Natural killer cell treated with Interleukin-12 subunit alpha and Interleukin-12 subunit beta and Interleukin-15 and Interleukin-18, amount 100 ng/mL, for 72 hours (primary cell): Measurements from ENCODE around the gene APH1B. TPM values are rescaled to one million over a fixed set of nuclear protein-coding genes. Genes with fewer than 3 reads are reported as not detected.
"Not testable (repeated sequence)": the region's sequence is repeated elsewhere in the genome, so short reads cannot be mapped to it uniquely, and the experiment has no call there.

Experiments
- ATAC-seq, 2 donors: fragments of 150-1000 bp; cut with Tn5 transposase in 1 of 2; sonication (Bioruptor Pico), chemical (Tn5 transposase) in 1 of 2; 2 replicates each; pipeline ENCODE4 v1.10.0; 2021
- DNase-seq: peaks from one replicate; pipeline ENCODE4 v3.0.0; 2022; ENCODE audit warnings: low spot score
- H3K27ac Mint-ChIP-seq, 2 donors: 1 replicate in 1 of 2; 2 replicates in 1 of 2; pipeline ENCODE4 v1.8.0; 2022; ENCODE audit warnings: mixed read lengths in 2 of 2, mild to moderate bottlenecking in 1 of 2, moderate library complexity in 1 of 2
- H3K27me3 Mint-ChIP-seq, 2 donors: 1 replicate in 1 of 2; 2 replicates in 1 of 2; pipeline ENCODE4 v1.8.0; 2022; ENCODE audit warnings: mixed read lengths in 2 of 2
- H3K36me3 Mint-ChIP-seq: one replicate; pipeline ENCODE4 v1.8.0; 2022; ENCODE audit warnings: mixed read lengths
- H3K4me1 Mint-ChIP-seq, 2 donors: 1 replicate in 1 of 2; 2 replicates in 1 of 2; pipeline ENCODE4 v1.8.0; 2022; ENCODE audit warnings: low read depth in 2 of 2, mixed read lengths in 2 of 2, mild to moderate bottlenecking in 1 of 2
- H3K4me3 Mint-ChIP-seq: one replicate; pipeline ENCODE4 v1.8.0; 2022; ENCODE audit warnings: mixed read lengths
- H3K9me3 Mint-ChIP-seq: 2 replicates; pipeline ENCODE4 v1.8.0; 2022; ENCODE audit warnings: mixed read lengths
- total RNA-seq, 2 donors: library from RNA; stranded (reverse); gene quantifications; one replicate each; pipeline ENCODE4 v1.2.3, GENCODE V29; 2022

The APH1B gene
- 10 to 100 TPM in 1 of 2 donors, 1 to 10 TPM in 1; 8.7 to 14.7 TPM for total RNA-seq

DNA sequence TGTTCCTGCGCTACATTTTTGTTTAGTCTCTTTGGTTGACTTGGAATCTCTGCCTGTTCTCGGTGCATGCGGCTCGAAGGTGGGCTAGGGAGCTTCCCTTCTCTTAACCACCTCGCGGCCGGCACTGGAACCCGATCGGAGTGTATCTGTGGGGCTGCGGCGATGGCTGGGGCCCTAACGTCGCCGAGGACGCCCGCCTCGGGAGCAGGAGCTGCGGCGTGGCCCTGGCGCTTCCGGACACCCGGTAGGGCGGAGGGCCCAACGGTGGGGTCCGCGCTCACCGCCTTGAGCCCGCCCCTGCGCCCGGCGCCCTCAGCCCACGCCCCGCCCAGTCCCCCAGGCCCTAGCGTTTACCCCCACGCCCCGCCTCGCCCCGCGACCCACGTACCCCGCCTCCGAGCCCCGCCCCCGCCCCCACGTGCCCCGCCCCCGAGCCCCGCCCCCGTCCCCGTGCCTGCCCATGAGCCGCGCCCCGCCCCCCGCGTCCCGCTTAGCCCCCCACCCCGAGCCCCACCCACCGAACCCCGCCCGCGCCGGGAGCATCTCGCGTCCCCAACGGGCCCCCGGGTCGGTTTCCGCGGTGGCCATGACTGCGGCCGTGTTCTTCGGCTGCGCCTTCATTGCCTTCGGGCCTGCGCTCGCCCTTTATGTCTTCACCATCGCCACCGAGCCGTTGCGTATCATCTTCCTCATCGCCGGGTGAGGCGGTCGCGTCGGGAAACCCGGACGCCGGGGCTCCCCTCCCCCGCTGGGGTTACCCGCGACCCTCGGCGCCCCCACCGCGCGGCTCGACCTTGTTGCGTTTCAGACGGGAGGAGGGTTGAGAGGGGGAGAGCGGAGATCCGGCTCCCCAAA, at the start of gene APH1B:
TSS of gene APH1B (plus strand) at position 568 of the 855 bp plus-strand sequence. CDS start at position 587, 19 bp downstream.
- H3K36me3 Mint-ChIP-seq = no peaks in the 10 kb centered on the region
- DNase-seq = peak; percentile 89
- H3K9me3 Mint-ChIP-seq = no peaks in the 10 kb centered on the region
- peak; percentile 97 to 98 for ATAC-seq
- H3K4me3 Mint-ChIP-seq = peak within 1 kb of the TSS; percentile 88
- H3K4me1 Mint-ChIP-seq = peaks cover 29 to 31% of the 10 kb centered on the region in 2 donors
- peak within 1 kb of the TSS; percentile 68 to 77 for H3K27ac Mint-ChIP-seq
- H3K27me3 Mint-ChIP-seq = no peaks in the 10 kb centered on the region

DNA sequence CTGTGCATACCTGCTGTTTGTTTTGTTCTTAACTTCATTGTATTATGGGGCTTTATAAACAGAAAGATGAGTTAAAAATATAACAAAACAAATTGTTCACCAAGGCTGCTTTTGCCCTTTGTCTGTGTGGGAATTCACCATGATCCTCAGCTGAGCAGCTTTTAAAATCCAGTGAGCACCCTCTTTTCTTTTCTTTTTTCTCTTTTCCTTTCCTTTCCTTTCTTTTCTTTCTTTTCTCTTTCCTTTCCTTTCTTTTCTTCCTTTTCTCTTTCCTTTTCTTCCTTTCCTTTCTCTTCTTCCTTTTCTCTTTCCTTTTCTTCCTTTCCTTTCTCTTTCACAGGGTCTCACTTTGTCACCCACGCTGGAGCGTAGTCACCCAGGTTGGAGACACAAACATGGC, 49.7 kb upstream of the APH1B start:
- Mint-ChIP-seq H3K27me3 (no peaks in the 10 kb centered on the region), H3K4me3 (peak overlapping the region; percentile 73), H3K4me1 (peaks cover 40 to 66% of the 10 kb centered on the region in 2 donors), H3K9me3 (no peaks in the 10 kb centered on the region), H3K36me3 (peaks cover 16% of the 10 kb centered on the region), H3K27ac (peak overlapping the region; percentile 79 to 81)
- DNase-seq (no peak), ATAC-seq (no peak)

DNA sequence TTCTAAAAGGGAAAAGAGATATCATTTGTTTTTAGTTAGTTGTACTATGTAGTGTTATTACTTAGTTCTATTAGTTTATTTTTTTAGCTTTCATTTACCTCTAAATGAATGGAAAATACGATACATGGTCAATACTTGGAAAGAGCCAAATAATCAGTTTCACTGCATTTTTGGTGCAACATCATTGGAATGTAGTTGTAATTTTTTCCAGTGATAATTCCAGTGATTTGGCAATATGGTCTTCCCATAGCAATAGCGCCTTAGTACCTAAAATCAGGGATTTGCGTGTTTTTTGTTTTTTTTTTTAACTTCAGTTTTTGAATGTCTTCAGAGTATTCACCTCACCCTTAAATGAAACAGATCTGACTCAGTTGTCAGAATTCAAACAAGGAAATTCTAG, 46.2 kb upstream of the APH1B start:
- DNase-seq = no peak
- Mint-ChIP-seq H3K27ac (peak overlapping the region; percentile 85 to 92), H3K9me3 (no peaks in the 10 kb centered on the region), H3K27me3 (no peaks in the 10 kb centered on the region), H3K4me3 (peak overlapping the region; percentile 75), H3K36me3 (peaks cover 15% of the 10 kb centered on the region), H3K4me1 (peaks cover 52 to 81% of the 10 kb centered on the region in 2 donors)
- no peak for ATAC-seq

DNA sequence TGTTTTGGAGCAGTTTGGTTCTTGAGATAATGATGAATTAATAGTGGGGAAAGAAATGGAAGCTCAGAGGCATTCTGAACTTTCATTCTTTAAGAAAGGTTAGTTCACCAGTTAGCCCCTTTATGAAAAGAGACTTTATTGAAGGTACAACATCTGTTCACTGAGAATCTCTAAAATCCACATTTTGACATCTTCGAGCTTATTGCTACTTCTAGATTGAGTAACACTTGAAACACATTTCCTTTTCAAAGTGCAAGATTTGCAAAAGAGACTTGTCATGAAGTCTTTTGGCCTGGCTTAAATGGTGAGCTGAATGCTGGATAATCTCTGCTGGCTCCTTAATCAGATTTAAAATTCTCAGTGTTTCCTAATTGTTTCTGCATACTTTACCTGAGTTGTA, 45.7 kb upstream of the APH1B start:
- no peaks in the 10 kb centered on the region for H3K9me3 Mint-ChIP-seq
- DNase-seq (no peak), ATAC-seq (peak in 1 of 2 donors; percentile 45)
- no peaks in the 10 kb centered on the region for H3K27me3 Mint-ChIP-seq
- H3K27ac Mint-ChIP-seq = peak overlapping the region; percentile 85 to 92
- peaks cover 49 to 80% of the 10 kb centered on the region in 2 donors for H3K4me1 Mint-ChIP-seq
- H3K4me3 Mint-ChIP-seq = peak overlapping the region; percentile 75
- peaks cover 10% of the 10 kb centered on the region for H3K36me3 Mint-ChIP-seq

DNA sequence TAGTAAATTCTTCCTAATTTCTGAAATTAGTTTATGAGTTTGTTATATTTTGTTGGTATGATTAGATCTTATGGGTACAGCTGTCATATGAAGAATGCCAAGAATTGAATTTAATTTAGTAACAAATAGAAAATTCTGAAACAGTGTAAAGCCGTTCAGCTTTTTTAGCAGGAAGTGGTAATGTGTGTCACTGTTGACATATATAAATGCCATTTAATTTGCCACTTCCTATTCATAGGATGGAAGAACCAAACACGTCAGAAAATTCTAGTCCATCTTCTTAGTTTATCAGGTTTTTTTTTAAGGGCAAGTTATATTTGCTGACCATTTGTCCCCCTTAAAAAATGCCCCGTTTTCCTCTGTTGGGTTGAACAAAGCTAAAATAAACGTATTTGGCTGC, 45.0 kb upstream of the APH1B start:
- no peaks in the 10 kb centered on the region for H3K27me3 Mint-ChIP-seq
- H3K36me3 Mint-ChIP-seq = peaks cover 17% of the 10 kb centered on the region
- peak; percentile 64 to 78 for ATAC-seq
- peak overlapping the region; percentile 75 for H3K4me3 Mint-ChIP-seq
- DNase-seq = no peak
- peaks cover 51 to 81% of the 10 kb centered on the region in 2 donors for H3K4me1 Mint-ChIP-seq
- no peaks in the 10 kb centered on the region for H3K9me3 Mint-ChIP-seq
- peak overlapping the region; percentile 85 to 92 for H3K27ac Mint-ChIP-seq

DNA sequence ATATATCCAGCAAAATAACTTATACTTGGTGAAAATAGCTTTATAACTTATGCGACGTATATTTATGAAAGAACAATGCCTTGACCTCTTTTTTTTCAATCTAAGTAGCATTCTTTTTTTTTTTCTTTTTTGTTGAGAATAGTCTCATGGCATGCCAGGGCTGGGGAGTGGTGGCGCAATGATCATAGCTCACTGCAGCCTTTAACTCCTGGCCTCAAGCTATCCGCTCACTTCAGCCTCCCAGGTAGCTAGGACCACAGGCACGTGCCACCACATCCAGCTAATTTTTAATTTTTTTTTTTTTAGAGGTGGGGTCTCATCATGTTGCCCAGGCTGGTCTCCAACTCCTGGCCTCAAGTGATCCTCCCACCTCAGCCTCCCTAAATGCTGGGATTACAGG, 44.5 kb upstream of the APH1B start:
- Mint-ChIP-seq H3K9me3 (no peaks in the 10 kb centered on the region), H3K4me1 (peaks cover 52 to 81% of the 10 kb centered on the region in 2 donors), H3K36me3 (peaks cover 12% of the 10 kb centered on the region), H3K27ac (peak overlapping the region; percentile 85 to 92), H3K4me3 (peak overlapping the region; percentile 75), H3K27me3 (no peaks in the 10 kb centered on the region)
- no peak for ATAC-seq
- DNase-seq = no peak

DNA sequence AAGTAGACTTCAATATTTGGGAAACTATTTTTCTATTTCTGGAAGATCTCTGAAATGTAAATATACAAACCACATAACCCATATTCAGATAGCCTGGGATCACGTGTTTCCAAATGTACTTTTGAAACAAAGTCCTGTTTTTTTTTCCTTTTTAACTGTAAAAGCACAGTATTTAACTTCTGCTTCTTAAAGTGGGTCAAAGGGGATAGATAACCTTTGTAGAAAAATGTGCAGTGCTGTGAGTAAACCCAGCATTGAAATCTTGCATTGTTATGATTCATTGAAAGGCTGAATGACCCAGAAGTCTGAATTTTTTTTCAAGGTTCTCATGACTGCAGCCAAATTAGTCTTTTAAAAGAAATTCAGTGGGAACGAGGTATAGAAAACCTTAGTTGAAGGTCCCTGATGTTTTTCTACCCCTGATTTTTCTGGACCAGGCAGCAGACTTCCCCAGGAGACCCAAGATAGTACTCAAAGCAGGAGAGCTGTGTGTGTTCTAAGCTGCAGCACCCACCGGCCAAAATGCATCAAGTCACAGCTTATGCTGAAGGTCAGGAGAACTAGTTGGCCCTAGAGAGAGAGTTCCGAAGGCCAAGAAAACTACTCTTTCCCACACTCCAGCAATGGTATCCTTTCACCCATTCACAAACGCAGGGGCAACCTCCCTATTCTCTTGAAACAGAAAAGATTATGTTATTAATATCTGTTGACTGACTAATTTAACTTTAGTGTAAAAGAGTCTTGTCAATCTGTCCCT, 43.6 kb upstream of the APH1B start:
- peaks cover 6% of the 10 kb centered on the region for H3K36me3 Mint-ChIP-seq
- ATAC-seq (peak in 1 of 2 donors; percentile 50), DNase-seq (no peak)
- peaks cover 54 to 81% of the 10 kb centered on the region in 2 donors for H3K4me1 Mint-ChIP-seq
- peak overlapping the region; percentile 85 to 92 for H3K27ac Mint-ChIP-seq
- no peaks in the 10 kb centered on the region for H3K27me3 Mint-ChIP-seq
- peak overlapping the region; percentile 75 for H3K4me3 Mint-ChIP-seq
- no peaks in the 10 kb centered on the region for H3K9me3 Mint-ChIP-seq

DNA sequence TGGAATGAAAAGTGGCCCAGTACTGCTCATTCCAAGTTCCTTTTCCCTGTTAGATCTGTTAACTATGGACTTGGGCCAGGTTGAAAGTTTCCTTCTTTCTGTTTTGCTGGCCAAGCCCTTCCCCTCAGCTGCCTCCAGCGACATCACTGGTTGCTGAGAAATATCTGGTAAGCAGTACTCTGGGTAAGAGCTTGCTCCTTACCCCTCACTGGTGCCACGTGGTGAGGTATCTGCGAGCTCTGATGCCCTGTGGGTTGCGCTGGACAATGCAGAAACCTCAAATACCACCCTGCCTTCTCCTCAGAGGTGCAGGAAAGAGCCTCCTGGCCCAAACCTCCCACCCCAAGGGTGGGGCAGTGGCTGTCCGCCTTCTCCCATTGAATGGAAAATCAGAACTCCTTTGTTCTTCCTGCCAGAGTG, 42.9 kb upstream of the APH1B start:
- H3K27ac Mint-ChIP-seq = peak overlapping the region; percentile 85 to 92
- DNase-seq = no peak
- H3K27me3 Mint-ChIP-seq = no peaks in the 10 kb centered on the region
- peaks cover 6% of the 10 kb centered on the region for H3K36me3 Mint-ChIP-seq
- H3K9me3 Mint-ChIP-seq = no peaks in the 10 kb centered on the region
- H3K4me3 Mint-ChIP-seq = peak overlapping the region; percentile 75
- peak; percentile 58 to 62 for ATAC-seq
- peaks cover 54 to 78% of the 10 kb centered on the region in 2 donors for H3K4me1 Mint-ChIP-seq

DNA sequence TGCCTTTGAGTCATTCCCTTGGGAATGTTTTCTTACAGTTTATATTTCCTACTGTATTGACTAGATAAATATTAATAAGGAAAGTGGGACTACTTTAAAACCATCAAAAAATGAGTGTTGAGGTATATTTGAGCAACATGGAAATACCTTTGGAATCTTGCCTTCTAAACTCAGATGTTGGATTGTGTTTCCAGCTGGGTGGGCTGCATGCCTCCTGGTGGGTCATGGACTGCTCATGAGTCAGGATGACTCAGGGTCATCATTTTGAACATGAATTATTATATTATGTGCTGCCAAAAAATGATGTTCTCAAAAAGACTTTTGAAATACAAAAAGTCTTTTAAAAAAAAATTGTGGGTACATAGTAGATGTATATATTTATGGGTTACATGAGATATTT, 41.1 kb upstream of the APH1B start:
- H3K27me3 Mint-ChIP-seq = no peaks in the 10 kb centered on the region
- ATAC-seq = no peak
- H3K36me3 Mint-ChIP-seq = peaks cover 6% of the 10 kb centered on the region

DNA sequence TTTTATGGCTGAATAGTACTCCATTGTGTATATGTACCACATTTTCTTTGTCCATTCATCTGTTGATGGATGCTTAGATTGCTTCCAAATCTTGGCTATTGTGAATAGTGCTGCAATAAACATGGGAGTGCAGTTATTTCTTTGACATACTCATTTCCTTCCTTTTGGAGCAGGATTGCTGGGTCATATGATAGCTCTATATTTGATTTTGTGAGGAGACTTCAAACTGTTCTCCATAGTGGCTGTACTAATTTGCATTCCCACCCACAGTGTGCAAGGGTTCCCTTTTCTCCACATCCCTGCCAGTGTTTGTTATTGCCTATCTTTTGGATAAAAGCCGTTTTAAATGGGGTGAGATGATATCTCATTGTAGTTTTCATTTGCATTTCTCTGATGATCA, 40.3 kb upstream of the APH1B start:
- not testable (repeated sequence) for DNase-seq, H3K4me3 Mint-ChIP-seq, ATAC-seq, H3K36me3 Mint-ChIP-seq, H3K9me3 Mint-ChIP-seq, H3K27me3 Mint-ChIP-seq
- H3K27ac Mint-ChIP-seq = peak overlapping the region; percentile 7 to 63
- H3K4me1 Mint-ChIP-seq = peaks cover 53 to 72% of the 10 kb centered on the region in 2 donors

More for the DNA sequence above, 41.1 kb upstream of the APH1B start:
- Mint-ChIP-seq H3K27ac (peak overlapping the region in 1 of 2 donors; percentile 50), H3K4me3 (no peak overlapping the region), H3K9me3 (no peaks in the 10 kb centered on the region), H3K4me1 (peaks cover 54 to 80% of the 10 kb centered on the region in 2 donors)
- no peak for DNase-seq

DNA sequence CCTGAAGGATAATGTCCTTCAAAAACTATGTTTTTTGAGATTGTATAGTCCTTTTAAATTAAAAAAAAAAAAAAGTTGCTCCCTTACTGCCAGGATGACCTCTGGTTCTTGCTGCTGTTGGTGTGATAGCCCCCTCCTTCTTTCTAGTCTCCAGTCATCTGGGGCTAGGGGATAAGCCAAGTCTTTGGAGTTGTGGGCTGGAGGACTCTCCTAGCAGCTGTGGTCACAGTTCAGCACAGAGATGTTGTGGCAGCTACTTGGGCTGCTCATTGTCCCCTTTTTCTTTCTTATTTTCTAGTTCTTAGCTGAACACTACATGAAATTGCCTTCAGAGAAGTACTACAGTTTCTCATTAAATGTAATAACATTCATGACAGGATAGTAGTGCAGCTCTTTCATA, 39.2 kb upstream of the APH1B start:
- peak in 1 of 2 donors; percentile 12 for ATAC-seq

DNA sequence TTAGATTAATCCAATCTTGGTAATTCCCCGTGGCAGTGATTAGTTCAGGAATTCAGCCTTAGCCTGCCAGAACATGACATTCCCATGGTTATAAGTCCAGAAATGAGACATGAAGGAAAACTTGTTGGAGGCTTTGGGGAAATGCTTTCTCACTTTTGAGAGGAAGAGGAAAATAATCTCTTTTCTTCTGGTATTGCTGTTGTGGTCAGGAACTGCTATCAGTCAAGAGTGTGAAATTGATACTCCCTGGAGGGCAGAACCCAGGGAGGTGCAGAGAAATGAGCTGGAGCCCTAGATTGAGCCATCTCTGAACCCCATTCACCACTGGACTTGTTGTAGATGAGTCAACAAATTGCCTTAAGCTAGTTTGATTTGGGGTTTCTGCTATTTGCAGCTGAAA, 38.6 kb upstream of the APH1B start:
- Mint-ChIP-seq H3K4me1 (peaks cover 62 to 64% of the 10 kb centered on the region in 2 donors), H3K36me3 (peaks cover 14% of the 10 kb centered on the region), H3K9me3 (no peaks in the 10 kb centered on the region), H3K27ac (peak overlapping the region; percentile 7 to 63), H3K27me3 (no peaks in the 10 kb centered on the region), H3K4me3 (peak overlapping the region; percentile 63)
- DNase-seq (no peak), ATAC-seq (peak; percentile 94 to 95)

More for the DNA sequence above, 39.2 kb upstream of the APH1B start:
- H3K36me3 Mint-ChIP-seq = peaks cover 8% of the 10 kb centered on the region
- H3K27ac Mint-ChIP-seq = peak overlapping the region; percentile 7 to 63
- H3K4me3 Mint-ChIP-seq = no peak overlapping the region
- DNase-seq = no peak
- H3K4me1 Mint-ChIP-seq = peaks cover 57 to 64% of the 10 kb centered on the region in 2 donors
- H3K9me3 Mint-ChIP-seq = no peaks in the 10 kb centered on the region
- no peaks in the 10 kb centered on the region for H3K27me3 Mint-ChIP-seq

DNA sequence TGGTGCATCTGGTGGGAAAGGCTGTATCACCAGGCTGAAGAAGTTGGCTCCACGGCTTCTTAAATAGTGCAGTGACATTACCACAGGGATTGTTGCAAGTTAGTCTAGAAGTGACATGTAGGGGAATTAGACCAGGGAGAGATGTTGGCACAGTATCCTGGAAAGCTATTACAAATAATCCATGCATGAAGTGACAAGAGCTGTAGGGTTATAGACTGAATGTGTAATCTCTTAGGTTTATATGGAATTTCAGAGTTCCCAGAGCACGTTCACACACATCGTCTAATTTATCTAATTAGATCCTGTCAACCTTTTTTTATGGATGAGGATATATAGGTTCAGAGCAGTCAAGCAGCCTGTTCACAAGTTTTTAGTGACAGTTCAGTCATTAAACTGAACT, 37.3 kb upstream of the APH1B start:
- Mint-ChIP-seq H3K27me3 (no peaks in the 10 kb centered on the region), H3K9me3 (no peaks in the 10 kb centered on the region), H3K4me3 (peak overlapping the region; percentile 10), H3K36me3 (peaks cover 14% of the 10 kb centered on the region), H3K4me1 (peaks cover 62 to 64% of the 10 kb centered on the region in 2 donors), H3K27ac (peak overlapping the region in 1 of 2 donors; percentile 3)
- DNase-seq (no peak), ATAC-seq (no peak)
